ENCODE measurements around the gene PSMG3.
"Not testable (repeated sequence)": the region's sequence is repeated elsewhere in the genome, so short reads cannot be mapped to it uniquely, and the experiment has no call there.

The PSMG3 gene

GRCh38 chr7:1520539-1521234, 49.1 kb downstream of the PSMG3 start:
- no peak for TF ChIP-seq CTCF (IDR thresholded peaks at IDR 0.05; ENCODE audit: low read depth, low read length)
- DNase-seq (ENCODE audit: extremely low read depth, low read depth), result no peak

GRCh38 chr7:1519322-1519922, 50.4 kb downstream of the PSMG3 start:
- DNase-seq (ENCODE audit: extremely low read depth, low read depth), result not testable (repeated sequence)
